Left hindlimb (tissue), 1 donor: ENCODE measurements around the gene ARL15.

Source experiments
- DNase-seq: peaks from one replicate; pipeline ENCODE4 v3.0.0-alpha.2; 2018

Gene ARL15

GRCh38 chr5:53970475-53970874, 339.9 kb downstream of the ARL15 start:
- DNase-seq = no peak

- no peak for DNase-seq
These were observed 341.1 kb downstream of the ARL15 start for GRCh38 chr5:53969176-53969730.

GRCh38 chr5:53965459-53965858, 344.9 kb downstream of the ARL15 start:
- no peak for DNase-seq

GRCh38 chr5:53963958-53964357, 346.4 kb downstream of the ARL15 start:
- DNase-seq = no peak

GRCh38 chr5:53962306-53962705, 348.1 kb downstream of the ARL15 start:
- no peak for DNase-seq

- DNase-seq = no peak
These were observed 353.7 kb downstream of the ARL15 start for GRCh38 chr5:53956632-53957031.

- no peak for DNase-seq
These were observed 354.2 kb downstream of the ARL15 start for GRCh38 chr5:53956196-53956595.

GRCh38 chr5:53950621-53951020, 359.8 kb downstream of the ARL15 start:
- no peak for DNase-seq

- no peak for DNase-seq
These were observed 361.8 kb downstream of the ARL15 start for GRCh38 chr5:53948598-53948997.

- no peak for DNase-seq
These were observed 363.8 kb downstream of the ARL15 start for GRCh38 chr5:53946405-53947100.

GRCh38 chr5:53944981-53945380, 365.4 kb downstream of the ARL15 start:
- DNase-seq = no peak

- DNase-seq = no peak
These were observed 366.4 kb downstream of the ARL15 start for GRCh38 chr5:53943938-53944337.

- DNase-seq = peak; percentile 46
These were observed 367.6 kb downstream of the ARL15 start for GRCh38 chr5:53942724-53943123.

GRCh38 chr5:53940921-53941320, 369.5 kb downstream of the ARL15 start:
- no peak for DNase-seq

- no peak for DNase-seq
These were observed 372.9 kb downstream of the ARL15 start for GRCh38 chr5:53937467-53937866.

GRCh38 chr5:53936481-53937352, 373.7 kb downstream of the ARL15 start:
- no peak for DNase-seq

- DNase-seq = no peak
These were observed 376.1 kb downstream of the ARL15 start for GRCh38 chr5:53934151-53934820.

- no peak for DNase-seq
These were observed 378.0 kb downstream of the ARL15 start for GRCh38 chr5:53932351-53932750.

GRCh38 chr5:53930457-53930856, 379.9 kb downstream of the ARL15 start:
- DNase-seq = no peak

GRCh38 chr5:53929570-53929969, 380.8 kb downstream of the ARL15 start:
- DNase-seq = no peak

GRCh38 chr5:53929152-53929551, 381.2 kb downstream of the ARL15 start:
- DNase-seq = no peak

- no peak for DNase-seq
These were observed 381.7 kb downstream of the ARL15 start for GRCh38 chr5:53928641-53929040.

- DNase-seq = no peak
These were observed 382.6 kb downstream of the ARL15 start for GRCh38 chr5:53927668-53928247.
